WTC11 (cell line): ENCODE data around the gene MRM3. TPM values are rescaled to one million over a fixed set of nuclear protein-coding genes. Genes with fewer than 3 reads are reported as not detected.

Source experiments
- ATF3 ChIP-seq: sonication (generic); formaldehyde crosslinking; conservative IDR thresholded peaks from 2 replicates; pipeline ENCODE4 v1.8.1; 2022; ENCODE audit warnings: mild to moderate bottlenecking, missing genetic modification reagents
- ELF4 ChIP-seq: sonication (generic); formaldehyde crosslinking; IDR thresholded peaks from 2 replicates; pipeline ENCODE4 v1.8.1; 2022; ENCODE audit warnings: low read depth, mild to moderate bottlenecking, moderate library complexity, missing genetic modification reagents
- FOXJ3 ChIP-seq: sonication (generic); formaldehyde crosslinking; IDR thresholded peaks from 2 replicates; pipeline ENCODE4 v1.9.0; 2021; ENCODE audit warnings: missing genetic modification reagents, mild to moderate bottlenecking, borderline replicate concordance
- FOXP1 ChIP-seq: sonication (generic); formaldehyde crosslinking; IDR thresholded peaks from 2 replicates; pipeline ENCODE4 v1.8.0; 2022; ENCODE audit warnings: missing genetic modification reagents, mild to moderate bottlenecking, moderate library complexity, borderline replicate concordance
- HMGA2 ChIP-seq: fragments of 250-450 bp; sonication (Bioruptor Pico); IDR thresholded peaks from 2 replicates; pipeline ENCODE4 v1.4.0; 2021; ENCODE audit warnings: mild to moderate bottlenecking, moderate library complexity
- IRF2 ChIP-seq: sonication (generic); formaldehyde crosslinking; IDR thresholded peaks from 2 replicates; pipeline ENCODE4 v1.8.0; 2022; ENCODE audit warnings: low read depth, missing genetic modification reagents, borderline replicate concordance
- JUN ChIP-seq: sonication (generic); formaldehyde crosslinking; IDR thresholded peaks from 2 replicates; pipeline ENCODE4 v1.8.0; 2023; ENCODE audit warnings: mild to moderate bottlenecking, missing genetic modification reagents
- MYBL2 ChIP-seq: sonication (generic); formaldehyde crosslinking; IDR thresholded peaks from 2 replicates; pipeline ENCODE4 v1.8.1; 2023; ENCODE audit warnings: mild to moderate bottlenecking, moderate library complexity, missing genetic modification reagents
- NFATC4 ChIP-seq: fragments of 250-450 bp; sonication (Bioruptor Pico); IDR thresholded peaks from 2 replicates; pipeline ENCODE4 v1.9.0; 2021; ENCODE audit warnings: mild to moderate bottlenecking
- NR1H2 ChIP-seq: sonication (generic); formaldehyde crosslinking; IDR thresholded peaks from 2 replicates; pipeline ENCODE4 v1.9.0; 2021; ENCODE audit warnings: mild to moderate bottlenecking, moderate library complexity, missing genetic modification reagents
- NR2C2 ChIP-seq: sonication (generic); formaldehyde crosslinking; IDR thresholded peaks from 2 replicates; pipeline ENCODE4 v1.8.0; 2022; ENCODE audit warnings: mild to moderate bottlenecking, missing genetic modification reagents
- NR3C1 ChIP-seq: sonication (generic); formaldehyde crosslinking; conservative IDR thresholded peaks from 2 replicates; pipeline ENCODE4 v1.8.1; 2023; ENCODE audit warnings: low read depth, mild to moderate bottlenecking, missing genetic modification reagents
- OVOL2 ChIP-seq: fragments of 250-450 bp; sonication (Bioruptor Pico); IDR thresholded peaks from 2 replicates; pipeline ENCODE4 v1.9.0; 2021; ENCODE audit warnings: mild to moderate bottlenecking, borderline replicate concordance
- PREB ChIP-seq: sonication (generic); formaldehyde crosslinking; IDR thresholded peaks from 2 replicates; pipeline ENCODE4 v1.8.1; 2022; ENCODE audit warnings: mild to moderate bottlenecking, missing genetic modification reagents, moderate library complexity, borderline replicate concordance
- RELA ChIP-seq: sonication (generic); formaldehyde crosslinking; IDR thresholded peaks from 2 replicates; pipeline ENCODE4 v1.8.1; 2022; ENCODE audit warnings: missing genetic modification reagents, mild to moderate bottlenecking, borderline replicate concordance
- SOX15 ChIP-seq: fragments of 250-450 bp; sonication (Bioruptor Pico); IDR thresholded peaks from 2 replicates; pipeline ENCODE4 v1.9.0; 2021; ENCODE audit warnings: mild to moderate bottlenecking
- SP1 ChIP-seq: sonication (generic); formaldehyde crosslinking; conservative IDR thresholded peaks from 2 replicates; pipeline ENCODE4 v1.8.1; 2022; ENCODE audit warnings: missing genetic modification reagents
- TCF7 ChIP-seq: sonication (generic); formaldehyde crosslinking; IDR thresholded peaks from 2 replicates; pipeline ENCODE4 v1.8.0; 2022; ENCODE audit warnings: mild to moderate bottlenecking, low read depth, missing genetic modification reagents, moderate library complexity
- TEAD1 ChIP-seq: sonication (generic); formaldehyde crosslinking; IDR thresholded peaks from 2 replicates; pipeline ENCODE4 v1.8.0; 2022; ENCODE audit warnings: mild to moderate bottlenecking, missing genetic modification reagents
- TEAD4 ChIP-seq: sonication (generic); formaldehyde crosslinking; IDR thresholded peaks from 2 replicates; pipeline ENCODE4 v1.8.0; 2022; ENCODE audit warnings: mild to moderate bottlenecking, missing genetic modification reagents
- TP53 ChIP-seq: sonication (generic); formaldehyde crosslinking; IDR thresholded peaks from 2 replicates; pipeline ENCODE4 v1.8.1; 2023; ENCODE audit warnings: mild to moderate bottlenecking, missing genetic modification reagents
- ZBTB21 ChIP-seq: sonication (generic); formaldehyde crosslinking; IDR thresholded peaks from 2 replicates; pipeline ENCODE4 v1.8.1; 2023; ENCODE audit warnings: mild to moderate bottlenecking, missing genetic modification reagents, borderline replicate concordance
- ZNF219 ChIP-seq: sonication (generic); formaldehyde crosslinking; IDR thresholded peaks from 2 replicates; pipeline ENCODE4 v1.8.0; 2023; ENCODE audit warnings: missing genetic modification reagents, mild to moderate bottlenecking, borderline replicate concordance
- ZNF416 ChIP-seq: fragments of 250-450 bp; sonication (Bioruptor Pico); IDR thresholded peaks from 2 replicates; pipeline ENCODE4 v1.9.0; 2021; ENCODE audit warnings: mild to moderate bottlenecking, inconsistent platforms
- ZNF532 ChIP-seq: fragments of 250-450 bp; sonication (Bioruptor Pico); IDR thresholded peaks from 2 replicates; pipeline ENCODE4 v1.9.0; 2021; ENCODE audit warnings: mild to moderate bottlenecking, borderline replicate concordance
- total RNA-seq: library from RNA; stranded (reverse); gene quantifications from 3 replicates; pipeline ENCODE4 v1.2.3, GENCODE V29; 2021
- TF ChIP-seq, protein P1 (sequence below): fragments of 250-450 bp; sonication (Bioruptor Pico); IDR thresholded peaks from 2 replicates; pipeline ENCODE4 v1.9.0; 2021; ENCODE audit warnings: moderate library complexity, mild to moderate bottlenecking, inconsistent platforms, borderline replicate concordance
- TF ChIP-seq, protein P2 (sequence below): fragments of 250-450 bp; sonication (Bioruptor Pico); IDR thresholded peaks from 2 replicates; pipeline ENCODE4 v2.1.2; 2022; ENCODE audit warnings: mild to moderate bottlenecking, moderate library complexity

MRM3 gene
- total RNA-seq, 1 experiment from 2014 or later, result 25.0 TPM

- TF ChIP-seq FOXP1 (CRISPR knock-in tag) (peak; percentile 93; the same call in 1 of the 2 replicates), NFATC4 (CRISPR knock-in tag) (no peak), HMGA2 (CRISPR knock-in tag) (no peak), ZBTB21 (peak; percentile 96), NR3C1 (0 out of 2 replicates have a peak, but pooled peaks have one; percentile 88), SOX15 (CRISPR knock-in tag) (no peak), ZNF219 (CRISPR knock-in tag) (no peak), ATF3 (CRISPR knock-in tag) (no peak), TCF7 (0 out of 2 replicates have a peak, but pooled peaks have one; percentile 43), IRF2 (no peak), MYBL2 (peak; percentile 93), ELF4 (CRISPR knock-in tag) (no peak), FOXJ3 (CRISPR knock-in tag) (no peak), RELA (CRISPR knock-in tag) (no peak), TP53 (CRISPR knock-in tag) (peak; percentile 92), NR2C2 (CRISPR knock-in tag) (no peak), TEAD1 (CRISPR knock-in tag) (peak; percentile 87; the same call in 1 of the 2 replicates), ZNF532 (CRISPR knock-in tag) (no peak), ZNF416 (CRISPR knock-in tag) (no peak), PREB (CRISPR knock-in tag) (no peak), SP1 (CRISPR knock-in tag) (peak; percentile 85), TEAD4 (CRISPR knock-in tag) (no peak), JUN (CRISPR knock-in tag) (no peak), OVOL2 (CRISPR knock-in tag) (no peak), NR1H2 (CRISPR knock-in tag) (no peak)
- TF ChIP-seq, protein P1, sequence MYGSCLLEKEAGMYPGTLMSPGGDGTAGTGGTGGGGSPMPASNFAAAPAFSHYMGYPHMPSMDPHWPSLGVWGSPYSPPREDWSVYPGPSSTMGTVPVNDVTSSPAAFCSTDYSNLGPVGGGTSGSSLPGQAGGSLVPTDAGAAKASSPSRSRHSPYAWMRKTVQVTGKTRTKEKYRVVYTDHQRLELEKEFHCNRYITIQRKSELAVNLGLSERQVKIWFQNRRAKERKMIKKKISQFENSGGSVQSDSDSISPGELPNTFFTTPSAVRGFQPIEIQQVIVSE (CRISPR knock-in tag), result no peak
- TF ChIP-seq, protein P2, sequence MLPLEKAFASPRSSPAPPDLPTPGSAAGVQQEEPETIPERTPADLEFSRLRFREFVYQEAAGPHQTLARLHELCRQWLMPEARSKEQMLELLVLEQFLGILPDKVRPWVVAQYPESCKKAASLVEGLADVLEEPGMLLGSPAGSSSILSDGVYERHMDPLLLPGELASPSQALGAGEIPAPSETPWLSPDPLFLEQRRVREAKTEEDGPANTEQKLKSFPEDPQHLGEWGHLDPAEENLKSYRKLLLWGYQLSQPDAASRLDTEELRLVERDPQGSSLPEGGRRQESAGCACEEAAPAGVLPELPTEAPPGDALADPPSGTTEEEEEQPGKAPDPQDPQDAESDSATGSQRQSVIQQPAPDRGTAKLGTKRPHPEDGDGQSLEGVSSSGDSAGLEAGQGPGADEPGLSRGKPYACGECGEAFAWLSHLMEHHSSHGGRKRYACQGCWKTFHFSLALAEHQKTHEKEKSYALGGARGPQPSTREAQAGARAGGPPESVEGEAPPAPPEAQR (CRISPR knock-in tag), result no peak
Measured at GRCh38 chr17:781805-782731, at the start of gene MRM3, which contains the start of gene GLOD4 (continued).
